H1 (cell line): ENCODE results near the gene PSAP.

Experiments used
- CBX5 ChIP-seq: fragments of 300-800, 300-1000 bp; sonication (generic); IDR thresholded peaks from 2 replicates; pipeline ENCODE4 v1.7.1; 2016; ENCODE audit warnings: antibody characterized with exemption, low read length, low read depth
- CEBPB ChIP-seq: IDR thresholded peaks from 2 replicates; pipeline ENCODE4 v1.6.1; 2012; ENCODE audit warnings: low read depth, low read length
- CTCF ChIP-seq, 3 experiments: IDR thresholded peaks; 1 replicate in 2 of 3; 2 replicates in 1 of 3; pipeline versions ENCODE4 v1.5.1 to v1.6.1; 2011; ENCODE audit warnings: low read length in 3 of 3, mild to moderate bottlenecking in 3 of 3, inconsistent platforms in 2 of 3, low read depth in 1 of 3, moderate library complexity in 1 of 3; ENCODE audit not compliant: insufficient read depth in 1 of 3; ENCODE audit errors: control extremely low read depth in 1 of 3
- EZH2 ChIP-seq: fragments of 200-600 bp; sonication (generic); IDR thresholded peaks from 2 replicates; pipeline ENCODE4 v1.7.1; 2012; ENCODE audit warnings: low read depth, mild to moderate bottlenecking, moderate library complexity, low read length, inconsistent platforms; ENCODE audit not compliant: severe bottlenecking
- KDM1A ChIP-seq: fragments of 200-600, 300-600 bp; sonication (generic); IDR thresholded peaks from 2 replicates; pipeline ENCODE4 v1.7.1; 2016; ENCODE audit warnings: mild to moderate bottlenecking, low read length, borderline replicate concordance
- POLR2A ChIP-seq, 2 experiments: IDR thresholded peaks; 1 replicate in 1 of 2; 2 replicates in 1 of 2; pipeline ENCODE4 v1.6.1; 2011; ENCODE audit warnings: low read depth in 2 of 2, low read length in 2 of 2, mild to moderate bottlenecking in 2 of 2; ENCODE audit errors: control extremely low read depth in 1 of 2
- POLR2AphosphoS5 ChIP-seq: IDR thresholded peaks from 2 replicates; pipeline ENCODE4 v1.6.1; 2011; ENCODE audit warnings: low read depth, low read length
- SIN3A ChIP-seq, 2 experiments: IDR thresholded peaks in 1 of 2; conservative IDR thresholded peaks in 1 of 2; 2 replicates each; pipeline ENCODE4 v1.6.1; 2011 to 2012; ENCODE audit warnings: low read length in 2 of 2, improper control_type of control experiment in 1 of 2, low read depth in 1 of 2, mild to moderate bottlenecking in 1 of 2
- SIX5 ChIP-seq: IDR thresholded peaks from 2 replicates; pipeline ENCODE4 v1.6.1; 2011; ENCODE audit warnings: mild to moderate bottlenecking, low read depth, low read length
- SP1 ChIP-seq: IDR thresholded peaks from 2 replicates; pipeline ENCODE4 v1.6.1; 2011; ENCODE audit warnings: low read depth, low read length
- SP4 ChIP-seq: IDR thresholded peaks from 2 replicates; pipeline ENCODE4 v1.6.1; 2012; ENCODE audit warnings: low read length, inconsistent platforms
- SUZ12 ChIP-seq: fragments of 200-600 bp; sonication (generic); IDR thresholded peaks from 2 replicates; pipeline ENCODE4 v1.6.1; 2012; ENCODE audit warnings: mild to moderate bottlenecking, inconsistent platforms, low read length, moderate library complexity, mixed read lengths
- TBP ChIP-seq: IDR thresholded peaks from 2 replicates; pipeline ENCODE4 v1.6.1; 2011; ENCODE audit warnings: low read depth, low read length, improper control_type of control experiment
- ZNF274 ChIP-seq: IDR thresholded peaks from 2 replicates; pipeline ENCODE4 v1.7.0; 2012; ENCODE audit warnings: low read length, borderline replicate concordance; ENCODE audit errors: extremely low read depth

DNA sequence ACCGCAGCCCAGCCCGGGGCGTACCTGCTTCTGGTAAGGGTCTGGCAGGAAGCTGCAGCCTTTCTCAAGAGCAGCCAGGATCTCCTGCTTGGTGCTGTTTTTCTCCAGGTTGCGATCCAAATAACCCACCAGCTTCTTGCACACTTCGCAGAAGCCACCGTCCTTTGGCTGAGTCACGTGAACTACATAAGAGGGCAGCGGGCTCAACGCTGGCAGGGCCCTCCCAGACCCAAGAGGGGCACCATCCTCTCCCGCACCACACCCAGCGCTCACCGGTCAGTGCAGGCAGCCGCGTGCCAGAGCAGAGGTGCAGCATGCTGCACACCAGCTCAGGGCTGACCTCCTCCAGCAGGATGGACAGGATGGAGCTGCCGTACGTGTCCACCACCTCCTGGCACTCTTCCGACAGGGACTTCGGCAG lies 31.6 kb downstream of the PSAP start:
- no peak for TF ChIP-seq CTCF (IDR thresholded peaks at IDR 0.05; ENCODE audit: control extremely low read depth in 1 of 3, insufficient read depth in 1 of 3, low read depth in 1 of 3, low read length in 3 of 3)
- no peak for TF ChIP-seq SP4
- no peak for TF ChIP-seq EZH2
- no peak for TF ChIP-seq CEBPB
- no peak for TF ChIP-seq KDM1A
- no peak for TF ChIP-seq POLR2AphosphoS5
- TF ChIP-seq SUZ12 = no peak
- TF ChIP-seq SIN3A (conservative IDR thresholded peaks at IDR 0.05 in 1 of 2, IDR thresholded peaks at IDR 0.05 in 1 of 2; ENCODE audit: low read depth in 1 of 2, low read length in 2 of 2) = no peak
- TF ChIP-seq CBX5 = no peak
- TF ChIP-seq POLR2A (IDR thresholded peaks at IDR 0.05; ENCODE audit: control extremely low read depth in 1 of 2, low read depth in 2 of 2, low read length in 2 of 2) = no peak
- TF ChIP-seq SIX5 = no peak
- 0 out of 2 replicates have a peak, but pooled peaks have one; percentile 11 for TF ChIP-seq SP1
- no peak for TF ChIP-seq TBP
- TF ChIP-seq ZNF274 = no peak
